Astrocyte of the cerebellum (primary cell): ENCODE results near the gene MYL6B.
"Not testable (repeated sequence)": the region's sequence is repeated elsewhere in the genome, so short reads cannot be mapped to it uniquely, and the experiment has no call there.

Experiments used
- DNase-seq: peaks from one replicate; pipeline ENCODE4 v3.0.0-alpha.2; 2011; ENCODE audit warnings: low read depth
- H3K4me3 ChIP-seq: 2 replicates; pipeline ENCODE4 v1.5.1; 2011; ENCODE audit warnings: mild to moderate bottlenecking, low read depth, low read length, moderate library complexity
- CTCF ChIP-seq: IDR thresholded peaks from 2 replicates; pipeline ENCODE4 v1.5.1; 2012; ENCODE audit warnings: low read length, low read depth, moderate library complexity, mild to moderate bottlenecking; ENCODE audit errors: missing control alignments
- in situ Hi-C: cut with HindIII; loops from 2 replicates; pipeline ENCODE4 v1.10.0; 2017; ENCODE audit warnings: low sequenced_read_pairs

MYL6B gene

GRCh38 chr12:56152756-56153677, 630 bp downstream of the MYL6B start:
- no peak for DNase-seq
- peak overlapping the region; percentile 75 for H3K4me3 ChIP-seq
- in situ Hi-C loops, result no loop called here
- no peak for TF ChIP-seq CTCF

- in situ Hi-C loops, result no loop called here
- no peak for DNase-seq
- no peak for TF ChIP-seq CTCF
- H3K4me3 ChIP-seq, result peak overlapping the region; percentile 75
Measured at GRCh38 chr12:56153678-56154065, 1.3 kb downstream of the MYL6B start.

DNA sequence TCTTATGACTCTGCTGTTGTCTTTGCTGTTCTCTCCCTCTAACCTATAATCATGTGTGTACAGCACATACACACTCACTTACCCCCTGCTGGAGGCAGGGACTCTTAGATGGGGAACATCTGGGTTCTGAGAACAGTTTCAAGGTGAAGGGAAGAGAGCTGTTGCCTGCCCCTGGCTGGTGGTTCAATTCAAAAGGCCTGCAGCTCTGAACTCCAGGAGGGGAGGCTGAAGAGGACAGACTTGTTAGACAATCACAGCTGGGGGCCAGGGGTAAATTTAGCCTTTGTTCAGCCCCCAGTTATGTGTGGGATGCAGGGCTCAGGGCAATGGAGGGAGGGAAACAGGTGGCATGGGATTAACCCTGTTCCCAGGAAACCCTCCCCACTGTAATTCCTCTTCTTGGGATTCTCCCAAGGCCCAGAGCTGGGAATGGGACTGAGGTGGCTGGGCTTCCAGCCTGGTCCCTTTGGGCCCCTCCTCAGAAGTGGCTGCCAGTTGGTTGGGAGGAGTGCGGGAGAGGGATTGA, 1.9 kb downstream of the MYL6B start:
- TF ChIP-seq CTCF, result no peak
- DNase-seq, result no peak
- in situ Hi-C loops, result no loop called here
- H3K4me3 ChIP-seq, result no peak overlapping the region

DNA sequence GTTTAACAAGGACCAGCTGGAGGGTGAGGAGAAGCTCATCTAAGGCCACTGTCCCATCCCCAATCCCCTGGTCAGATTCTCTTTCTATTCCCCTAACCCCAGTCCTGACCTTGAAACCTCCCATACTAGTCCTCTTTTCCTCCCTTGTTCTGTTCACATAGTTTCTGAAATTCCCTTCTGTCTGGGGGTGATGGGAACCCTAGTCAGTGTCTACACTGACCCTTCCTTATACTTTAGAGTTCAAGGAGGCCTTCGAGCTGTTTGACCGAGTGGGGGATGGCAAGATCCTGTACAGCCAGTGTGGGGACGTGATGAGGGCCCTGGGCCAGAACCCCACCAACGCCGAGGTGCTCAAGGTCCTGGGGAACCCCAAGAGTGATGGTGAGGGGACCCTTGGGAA, 2.4 kb downstream of the MYL6B start:
- TF ChIP-seq CTCF, result no peak
- no peak for DNase-seq
- in situ Hi-C loops, result no loop called here
- no peak overlapping the region for H3K4me3 ChIP-seq

- no peak for TF ChIP-seq CTCF
- DNase-seq, result no peak
- no peak overlapping the region for H3K4me3 ChIP-seq
- in situ Hi-C loops, result no loop called here
Measured at GRCh38 chr12:56155256-56155845, 3.0 kb downstream of the MYL6B start.

DNA sequence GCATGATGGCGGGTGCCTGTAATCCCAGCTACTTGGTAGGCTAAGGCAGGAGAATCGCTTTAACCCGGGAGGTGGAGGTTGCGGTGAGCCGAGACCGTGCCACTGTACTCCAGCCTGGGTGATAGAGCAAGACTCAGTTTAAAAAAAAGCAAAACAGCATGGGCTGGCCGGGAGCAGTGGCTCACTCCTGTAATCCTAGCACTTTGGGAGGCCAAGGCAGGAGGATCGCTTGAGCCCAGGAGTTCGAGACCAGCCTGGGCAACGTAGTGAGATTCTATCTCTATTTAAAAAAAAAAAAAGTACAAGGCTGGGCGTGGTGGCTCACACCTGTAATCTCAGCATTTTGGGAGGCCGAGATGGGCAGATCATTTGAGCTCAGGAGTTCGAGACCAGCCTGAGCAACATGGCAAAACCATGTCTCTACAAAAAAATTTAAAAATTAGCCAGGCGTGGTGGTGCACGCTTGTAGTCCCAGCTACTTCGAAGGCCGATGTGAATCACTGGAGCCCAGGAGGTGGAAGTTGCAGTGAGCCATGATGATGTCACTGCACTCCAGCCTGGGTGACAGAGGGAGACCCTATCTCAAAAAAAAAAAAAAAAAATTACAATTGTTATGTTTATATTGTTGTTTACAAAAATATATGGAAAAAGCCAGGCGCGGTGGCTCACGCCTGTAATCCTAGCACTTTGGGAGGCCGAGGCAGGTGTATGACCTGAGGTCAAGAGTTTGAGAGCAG, 4.2 kb downstream of the MYL6B start:
- peak overlapping the region; percentile 90 for H3K4me3 ChIP-seq
- DNase-seq, in situ Hi-C loops: not testable (repeated sequence)
